HG02938 (cell line): Measurements from ENCODE around the gene CCDC12.

Source experiments
- ATAC-seq: cut with Tn5 transposase; IDR thresholded peaks from one replicate; pipeline ENCODE4 v1.9.1; 2021; ENCODE audit warnings: mild to moderate bottlenecking, moderate library complexity; ENCODE audit not compliant: unreplicated experiment

The CCDC12 gene

DNA sequence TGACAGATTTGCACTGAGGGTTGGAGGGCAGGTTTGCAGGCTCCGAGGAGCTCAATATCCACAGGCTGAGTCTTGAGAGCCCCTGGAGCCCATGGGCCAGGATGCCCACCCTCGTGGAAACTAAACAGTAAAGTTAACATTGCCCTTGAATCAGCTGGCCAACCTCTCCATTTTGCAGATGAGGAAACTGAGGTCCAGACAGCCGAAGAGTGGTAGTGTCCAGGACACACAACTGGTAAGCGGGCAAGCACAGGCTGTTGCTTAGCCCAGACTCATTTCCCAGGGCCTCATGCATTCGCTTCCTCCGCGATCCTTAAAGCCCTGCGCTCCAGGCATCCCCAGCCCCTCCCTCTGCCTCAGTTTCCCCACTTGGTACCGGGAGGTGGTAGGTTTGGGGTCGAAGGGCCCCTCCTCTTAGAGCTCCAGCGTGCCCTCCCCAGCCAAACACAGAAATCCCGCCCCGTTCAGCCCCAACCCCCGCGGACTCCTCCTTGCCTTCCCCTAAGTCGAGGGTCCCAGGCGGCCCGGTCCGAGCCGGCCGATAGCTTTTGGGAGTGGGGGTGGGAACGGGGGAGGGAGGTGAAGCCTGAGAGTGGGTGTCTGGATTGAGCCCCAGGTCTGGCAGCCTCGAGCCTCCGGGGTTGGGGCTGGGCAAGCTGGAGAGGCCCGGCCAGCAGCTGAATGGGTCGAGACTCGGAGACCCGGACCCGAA, 95.5 kb downstream of the CCDC12 start:
- ATAC-seq, result no peak

DNA sequence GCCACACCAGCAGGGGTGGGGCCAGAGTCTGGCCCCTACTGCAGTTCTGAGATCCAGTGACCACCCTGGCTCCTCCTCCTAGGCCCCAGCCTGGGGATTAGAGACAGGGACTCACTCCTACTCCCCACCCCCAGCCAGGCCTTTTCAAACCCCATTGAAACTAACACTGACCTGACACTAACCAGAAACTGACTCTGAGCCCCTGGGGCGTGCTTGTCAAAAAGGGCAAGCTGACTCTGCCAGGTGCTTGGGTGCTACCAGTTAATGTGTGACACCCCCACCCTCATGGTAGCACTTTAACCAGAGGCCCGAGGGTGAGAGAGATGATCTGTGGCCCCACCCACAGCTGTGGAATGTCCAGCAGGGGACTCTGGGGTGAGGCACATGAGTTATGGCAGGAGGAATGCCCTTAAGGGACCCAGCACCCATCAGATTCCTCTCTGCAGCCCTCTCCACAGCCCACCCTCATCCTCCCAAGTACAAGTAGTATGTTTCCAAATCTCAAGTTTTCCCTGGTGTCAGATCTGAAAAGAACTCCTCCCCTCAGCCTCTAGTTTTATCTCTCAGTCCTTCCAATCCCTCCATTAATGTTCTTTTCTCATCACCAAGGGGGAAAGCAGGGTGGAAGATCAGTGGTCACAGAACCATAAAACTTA, 97.6 kb downstream of the CCDC12 start:
- no peak for ATAC-seq

DNA sequence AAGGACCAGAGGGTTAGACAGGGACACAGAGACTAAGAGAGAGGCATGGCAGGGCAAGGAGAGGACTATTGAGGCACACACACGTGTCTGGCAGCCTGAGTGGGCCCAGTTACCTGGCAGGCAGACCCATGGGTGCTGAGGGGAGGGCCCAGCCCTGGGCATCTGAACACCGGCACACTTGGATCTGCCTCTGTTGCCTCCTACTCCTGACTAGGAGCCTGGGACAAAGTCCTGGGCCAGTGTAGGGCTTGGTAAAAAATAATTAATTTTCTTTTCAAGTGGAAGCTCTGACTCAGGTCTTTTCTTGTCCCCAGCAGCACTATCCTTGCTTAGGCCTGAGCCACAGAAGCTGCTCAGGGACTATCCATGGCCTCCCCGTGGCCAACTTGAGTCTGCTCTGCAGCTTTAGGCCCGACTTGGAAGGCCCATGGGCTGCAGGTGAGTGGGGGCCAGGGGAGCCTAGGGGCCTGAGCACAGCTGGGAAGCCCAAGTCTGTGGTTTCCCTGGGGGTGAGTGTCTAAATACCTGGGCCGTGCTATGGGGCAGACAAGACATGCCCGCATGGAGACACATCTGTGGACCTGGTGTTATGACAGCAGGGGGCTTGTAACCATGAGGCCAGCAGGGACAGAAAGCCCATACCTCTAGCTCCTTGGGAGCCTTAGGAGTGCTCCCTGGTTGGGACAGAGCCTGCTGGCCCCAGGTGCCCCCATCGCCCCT, 99.0 kb downstream of the CCDC12 start, which contains the start of gene PTH1R:
Gene PTH1R, plus strand, starts transcription at position 316 of the 720 bp plus-strand sequence. CDS start 5,839 bp downstream, outside the sequence.
- no peak for ATAC-seq

DNA sequence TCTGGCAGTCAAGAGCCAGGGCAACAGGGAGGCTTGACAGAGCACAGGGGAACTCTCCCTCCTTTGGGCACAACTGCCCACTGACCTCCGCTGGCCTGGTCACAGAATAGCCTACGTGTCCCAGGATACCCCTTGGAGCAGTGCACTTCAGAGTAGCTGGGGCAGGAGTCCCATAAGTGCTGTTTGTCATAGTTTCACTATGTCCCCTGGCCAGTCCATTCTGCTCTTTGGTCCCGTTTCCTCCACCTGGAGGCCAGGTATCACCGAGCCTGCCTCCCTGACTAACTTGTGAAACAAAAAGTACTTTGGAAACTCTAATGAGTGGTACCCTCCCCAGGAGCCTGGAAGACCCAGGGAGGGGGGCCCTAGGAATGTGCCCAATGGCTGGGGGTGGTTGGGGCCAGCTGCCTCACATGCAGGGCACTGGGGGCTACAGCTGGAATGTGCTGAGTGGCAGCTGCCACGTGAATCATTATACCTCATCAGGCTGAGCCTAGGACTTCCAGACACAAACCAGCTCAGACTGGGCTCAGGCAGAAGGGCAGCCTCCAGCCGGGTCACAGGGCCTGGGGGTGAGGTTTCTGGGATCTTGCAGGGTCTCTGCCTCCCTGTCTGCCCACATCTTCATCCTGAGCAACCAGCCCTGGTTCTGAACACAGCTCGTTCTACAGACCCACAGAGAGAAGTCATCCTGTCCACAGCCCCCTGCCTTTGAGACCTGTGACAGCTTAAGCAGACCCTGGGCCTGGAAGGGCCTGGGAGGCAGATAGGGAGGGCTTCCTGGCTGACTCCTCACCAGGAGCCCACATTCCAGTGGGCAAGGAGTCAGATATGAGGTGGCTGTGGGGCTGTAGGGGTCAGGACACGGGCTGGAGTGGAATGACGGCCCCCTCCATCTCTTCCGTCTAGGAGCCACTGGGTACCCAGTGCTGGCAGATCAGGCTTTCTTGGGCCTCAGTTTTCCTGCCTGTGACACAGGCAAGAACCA, 99.9 kb downstream of the CCDC12 start:
- ATAC-seq, result no peak

DNA sequence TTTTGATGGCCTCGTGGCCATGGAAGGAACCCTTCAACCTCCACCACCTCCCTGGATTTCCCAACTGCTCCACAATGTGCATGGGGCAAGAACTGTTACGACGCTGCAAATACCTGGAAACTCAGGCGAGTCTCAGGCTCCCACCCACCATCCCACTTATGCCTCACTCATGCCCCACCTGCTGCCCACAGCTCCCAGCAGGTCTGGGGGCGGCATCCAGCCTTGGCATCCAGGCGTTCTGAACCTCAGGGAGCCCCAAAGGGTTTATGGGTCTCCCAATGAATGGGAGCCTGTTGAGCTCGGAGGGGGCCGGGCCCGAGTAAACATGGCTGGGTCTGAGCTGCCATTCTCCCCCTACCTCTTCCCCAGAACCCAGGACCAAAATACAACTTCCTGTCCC, 101.0 kb downstream of the CCDC12 start:
- no peak for ATAC-seq

DNA sequence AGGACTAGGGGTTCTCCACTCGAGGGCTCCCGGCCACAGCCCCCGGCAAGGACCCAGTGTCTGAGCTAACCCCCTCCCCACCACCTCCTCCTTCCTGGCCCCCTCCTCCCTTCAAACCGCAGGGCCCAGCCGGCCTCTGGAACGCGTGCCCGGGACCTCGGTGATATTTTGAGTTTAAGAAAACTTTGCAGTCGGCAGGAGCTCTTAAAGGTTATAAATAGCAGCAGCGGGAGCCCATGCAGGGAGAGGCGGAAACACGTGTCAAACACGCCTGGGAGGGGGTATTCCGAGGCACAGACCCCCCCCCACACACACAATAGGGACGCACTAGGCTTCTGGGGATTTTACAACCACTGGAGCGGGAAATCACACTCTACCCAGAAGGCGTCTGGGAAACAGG, 102.1 kb downstream of the CCDC12 start:
- ATAC-seq, result no peak

DNA sequence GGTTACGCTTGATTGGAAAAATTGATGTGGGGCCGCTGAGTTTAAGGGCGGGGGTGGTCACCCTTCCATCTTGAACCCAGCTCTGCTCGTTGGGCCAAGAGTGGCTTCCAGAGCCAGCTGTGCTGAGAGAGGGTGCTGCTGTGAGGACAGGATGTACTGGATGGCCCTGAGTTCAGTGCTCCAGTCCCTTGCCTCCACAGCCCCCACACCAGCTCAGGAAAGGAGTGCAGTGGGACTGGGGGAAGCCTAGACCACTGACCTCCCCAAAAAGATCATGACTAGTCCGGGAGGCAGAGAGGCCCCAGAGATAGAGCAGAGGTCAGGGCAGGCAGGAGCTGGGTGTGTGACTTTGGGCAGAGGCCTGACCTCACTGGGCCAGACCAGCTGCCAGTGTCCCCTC, 103.0 kb downstream of the CCDC12 start:
- no peak for ATAC-seq
